Breast epithelium (tissue), 4 donors: Measurements from ENCODE around the gene CHMP4A. TPM values are rescaled to one million over a fixed set of nuclear protein-coding genes. Genes with fewer than 3 reads are reported as not detected.

Experiments used
- DNase-seq, 2 donors: peaks; one replicate each; pipeline ENCODE4 v3.0.0-alpha.2; 2019; ENCODE audit warnings: low spot score in 2 of 2
- H3K27ac ChIP-seq, 2 donors: fragments of 200-600 bp; sonication (generic) in 1 of 2; one replicate each; pipeline ENCODE4 v1.5.1; 2016 to 2019; ENCODE audit warnings: mild to moderate bottlenecking in 1 of 2
- H3K27me3 ChIP-seq, 2 donors: fragments of 200-600 bp; sonication (generic) in 1 of 2; one replicate each; pipeline versions ENCODE4 v1.5.1 to v1.6.0; 2017 to 2019; ENCODE audit warnings: control low read depth in 1 of 2, mild to moderate bottlenecking in 1 of 2
- H3K36me3 ChIP-seq: fragments of 200-600 bp; one replicate; pipeline ENCODE4 v1.5.1; 2019
- H3K4me1 ChIP-seq, 2 donors: fragments of 200-600 bp; sonication (generic); one replicate each; pipeline ENCODE4 v1.5.1; 2016 to 2019; ENCODE audit warnings: control low read depth in 1 of 2
- H3K4me3 ChIP-seq, 3 donors: fragments of 200-600 bp; sonication (generic); 1 replicate in 2 of 3; 2 replicates in 1 of 3; pipeline ENCODE4 v1.5.1; 2016 to 2019; ENCODE audit warnings: mild to moderate bottlenecking in 3 of 3, moderate library complexity in 2 of 3
- H3K9me3 ChIP-seq, 2 donors: fragments of 200-600 bp; sonication (generic) in 1 of 2; one replicate each; pipeline ENCODE4 v1.5.1; 2016 to 2019; ENCODE audit warnings: control low read depth in 1 of 2
- POLR2A ChIP-seq: fragments of 450-650 bp; IDR thresholded peaks from one replicate; pipeline ENCODE4 v1.6.1; 2016; ENCODE audit warnings: antibody characterized with exemption, mild to moderate bottlenecking, moderate library complexity
- POLR2AphosphoS5 ChIP-seq, 3 donors: sonication (generic); formaldehyde crosslinking; IDR thresholded peaks; one replicate each; pipeline ENCODE4 v1.6.1; 2017; ENCODE audit warnings: antibody characterized with exemption in 3 of 3
- intact Hi-C: fragments of 100-400 bp; cut with DNase I; formaldehyde crosslinking; loops from one replicate; pipeline ENCODE4 v1.15.1; 2023; ENCODE audit warnings: low total_unique reads
- total RNA-seq, 3 donors: library from RNA; depleted of rRNA; stranded (reverse); fragments of >200 nt; gene quantifications; one replicate each; pipeline ENCODE4 v1.1.0, GENCODE V29; 2016
- TF ChIP-seq, protein P1 (sequence below), 3 donors: fragments of 450-650 bp; IDR thresholded peaks; one replicate each; pipeline ENCODE4 v1.5.1; 2016 to 2017; ENCODE audit warnings: antibody characterized with exemption in 3 of 3, mild to moderate bottlenecking in 3 of 3, moderate library complexity in 3 of 3

CHMP4A gene
- total RNA-seq, 3 donors from 2014 or later, result 66.5 to 88.8 (median 85.0) TPM

- H3K27me3 ChIP-seq, result no peaks in the 10 kb centered on the region
- H3K27ac ChIP-seq, result no peak overlapping the region
- no peak for DNase-seq
- no peaks in the 10 kb centered on the region for H3K4me1 ChIP-seq
- H3K4me3 ChIP-seq, result peak overlapping the region in 2 of 3 donors; percentile 15 to 19
- peaks cover 3% of the 10 kb centered on the region for H3K36me3 ChIP-seq
- no peaks in the 10 kb centered on the region for H3K9me3 ChIP-seq
- TF ChIP-seq, protein P1, sequence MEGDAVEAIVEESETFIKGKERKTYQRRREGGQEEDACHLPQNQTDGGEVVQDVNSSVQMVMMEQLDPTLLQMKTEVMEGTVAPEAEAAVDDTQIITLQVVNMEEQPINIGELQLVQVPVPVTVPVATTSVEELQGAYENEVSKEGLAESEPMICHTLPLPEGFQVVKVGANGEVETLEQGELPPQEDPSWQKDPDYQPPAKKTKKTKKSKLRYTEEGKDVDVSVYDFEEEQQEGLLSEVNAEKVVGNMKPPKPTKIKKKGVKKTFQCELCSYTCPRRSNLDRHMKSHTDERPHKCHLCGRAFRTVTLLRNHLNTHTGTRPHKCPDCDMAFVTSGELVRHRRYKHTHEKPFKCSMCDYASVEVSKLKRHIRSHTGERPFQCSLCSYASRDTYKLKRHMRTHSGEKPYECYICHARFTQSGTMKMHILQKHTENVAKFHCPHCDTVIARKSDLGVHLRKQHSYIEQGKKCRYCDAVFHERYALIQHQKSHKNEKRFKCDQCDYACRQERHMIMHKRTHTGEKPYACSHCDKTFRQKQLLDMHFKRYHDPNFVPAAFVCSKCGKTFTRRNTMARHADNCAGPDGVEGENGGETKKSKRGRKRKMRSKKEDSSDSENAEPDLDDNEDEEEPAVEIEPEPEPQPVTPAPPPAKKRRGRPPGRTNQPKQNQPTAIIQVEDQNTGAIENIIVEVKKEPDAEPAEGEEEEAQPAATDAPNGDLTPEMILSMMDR (IDR thresholded peaks at IDR 0.05), result no peak
- TF ChIP-seq POLR2AphosphoS5 (IDR thresholded peaks at IDR 0.05) (no peak), POLR2A (no peak)
- intact Hi-C loops, result no loop called here
Observed at GRCh38 chr14:24172261-24172860, 40.9 kb downstream of the CHMP4A start.

- Histone ChIP-seq H3K4me1 (no peaks in the 10 kb centered on the region), H3K27ac (no peak within 1 kb of the TSS), H3K27me3 (no peaks in the 10 kb centered on the region), H3K4me3 (peak within 1 kb of the TSS; percentile 1 to 19 (median 15)), H3K36me3 (peaks cover 2% of the 10 kb centered on the region), H3K9me3 (no peaks in the 10 kb centered on the region)
- DNase-seq, result no peak
- intact Hi-C loops, result no loop called here
- TF ChIP-seq, protein P1 (IDR thresholded peaks at IDR 0.05), result no peak
- TF ChIP-seq POLR2A, result no peak
- TF ChIP-seq POLR2AphosphoS5 (IDR thresholded peaks at IDR 0.05), result no peak
Observed at GRCh38 chr14:24171422-24172260, 41.6 kb downstream of the CHMP4A start, which contains the start of gene REC8. Gene REC8 (plus strand): TSS chr14:24172080. CDS start chr14:24172553, 473 bp downstream.

DNA sequence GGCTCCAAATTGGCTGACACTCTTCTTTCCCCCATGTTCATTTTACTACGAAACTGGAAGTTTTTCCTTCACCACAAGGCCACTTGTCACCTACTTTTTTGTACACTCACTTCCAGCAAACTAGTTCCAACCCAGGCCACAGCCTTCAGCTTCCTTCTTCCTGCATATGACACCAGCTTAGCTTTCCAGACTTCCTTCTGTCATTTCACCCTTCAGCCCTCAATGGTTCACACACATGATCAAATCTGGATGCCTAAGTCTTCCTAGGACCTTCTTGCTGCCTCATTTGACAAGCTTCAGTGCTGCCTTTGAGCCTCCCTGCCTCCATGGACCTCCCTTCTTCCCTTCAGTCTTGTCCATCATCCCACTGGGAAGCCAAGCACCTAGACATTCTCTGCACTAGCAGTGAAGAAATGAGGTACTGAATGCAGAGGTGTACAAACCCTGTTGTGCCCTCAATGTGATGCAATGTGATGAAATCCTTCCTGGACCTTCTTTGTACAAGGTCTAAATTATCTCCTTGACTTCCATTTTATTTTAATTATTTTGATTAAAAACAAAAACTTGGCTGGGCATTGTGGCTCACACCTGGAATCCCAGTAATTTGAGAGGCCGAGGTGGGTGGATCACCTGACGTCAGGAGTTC is 45.7 kb downstream of the CHMP4A start:
- no peaks in the 10 kb centered on the region for H3K9me3 ChIP-seq
- no peaks in the 10 kb centered on the region for H3K36me3 ChIP-seq
- no peak overlapping the region for H3K27ac ChIP-seq

GRCh38 chr14:24165785-24166184 is 47.5 kb downstream of the CHMP4A start:
- TF ChIP-seq POLR2AphosphoS5 (IDR thresholded peaks at IDR 0.05) (no peak), POLR2A (no peak)
- TF ChIP-seq, protein P1 (IDR thresholded peaks at IDR 0.05), result no peak
- intact Hi-C loops, result no loop called here
- Histone ChIP-seq H3K4me3 (no peak overlapping the region), H3K27me3 (no peaks in the 10 kb centered on the region), H3K9me3 (no peaks in the 10 kb centered on the region), H3K27ac (no peak overlapping the region), H3K36me3 (no peaks in the 10 kb centered on the region), H3K4me1 (peaks cover 0 to 5% of the 10 kb centered on the region in 2 donors)
- DNase-seq, result no peak

More for the DNA sequence above, 45.7 kb downstream of the CHMP4A start:
- TF ChIP-seq POLR2A (no peak), POLR2AphosphoS5 (IDR thresholded peaks at IDR 0.05) (no peak)
- TF ChIP-seq, protein P1 (IDR thresholded peaks at IDR 0.05), result no peak
- Histone ChIP-seq H3K4me1 (peaks cover 0 to 5% of the 10 kb centered on the region in 2 donors), H3K4me3 (no peak overlapping the region), H3K27me3 (no peaks in the 10 kb centered on the region)
- intact Hi-C loops, result no loop called here
- DNase-seq, result no peak
